Prostate gland (tissue), 2 donors: ENCODE data around the gene PDE11A.

Source experiments
- CTCF ChIP-seq, 4 experiments: fragments of 200-600 bp in 2 of 4; fragments of 450-650 bp in 2 of 4; sonication (generic) in 2 of 4; IDR thresholded peaks; 1 replicate in 3 of 4; 2 replicates in 1 of 4; pipeline ENCODE4 v1.5.1; 2016 to 2019; ENCODE audit warnings: antibody characterized with exemption in 4 of 4, mild to moderate bottlenecking in 2 of 4, moderate library complexity in 2 of 4
- POLR2A ChIP-seq: fragments of 450-650 bp; IDR thresholded peaks from one replicate; pipeline ENCODE4 v1.6.1; 2016; ENCODE audit warnings: antibody characterized with exemption, mild to moderate bottlenecking

GRCh38 chr2:177984749-177985148 lies 87.8 kb downstream of the PDE11A start:
- TF ChIP-seq POLR2A (no peak), CTCF (IDR thresholded peaks at IDR 0.05) (no peak)
